HG03432 (cell line): ENCODE data around the gene SEMA5A.

Experiments
- ATAC-seq: cut with Tn5 transposase; IDR thresholded peaks from one replicate; pipeline ENCODE4 v1.9.1; 2021; ENCODE audit warnings: mild to moderate bottlenecking, moderate library complexity; ENCODE audit not compliant: unreplicated experiment

The SEMA5A gene

GRCh38 chr5:9515436-9515835, 30.4 kb downstream of the SEMA5A start:
- ATAC-seq, result no peak

GRCh38 chr5:9514968-9515367, 30.9 kb downstream of the SEMA5A start:
- no peak for ATAC-seq

- no peak for ATAC-seq
Observed at GRCh38 chr5:9513827-9514226, 32.0 kb downstream of the SEMA5A start.

GRCh38 chr5:9512457-9512856, 33.4 kb downstream of the SEMA5A start:
- no peak for ATAC-seq

GRCh38 chr5:9507974-9508373, 37.9 kb downstream of the SEMA5A start:
- ATAC-seq, result no peak

- no peak for ATAC-seq
Observed at GRCh38 chr5:9505225-9505624, 40.6 kb downstream of the SEMA5A start.

GRCh38 chr5:9502864-9503263, 43.0 kb downstream of the SEMA5A start:
- no peak for ATAC-seq

- no peak for ATAC-seq
Observed at GRCh38 chr5:9502050-9502834, 43.6 kb downstream of the SEMA5A start.

- ATAC-seq, result no peak
Observed at GRCh38 chr5:9500625-9501024, 45.2 kb downstream of the SEMA5A start.

- no peak for ATAC-seq
Observed at GRCh38 chr5:9500193-9500592, 45.7 kb downstream of the SEMA5A start.

- ATAC-seq, result peak; percentile 73
Observed at GRCh38 chr5:9499498-9499876, 46.4 kb downstream of the SEMA5A start.

GRCh38 chr5:9498541-9499497, 47.1 kb downstream of the SEMA5A start:
- peak; percentile 61 for ATAC-seq

- ATAC-seq, result no peak
Observed at GRCh38 chr5:9497347-9497746, 48.5 kb downstream of the SEMA5A start.

- no peak for ATAC-seq
Observed at GRCh38 chr5:9496801-9497200, 49.1 kb downstream of the SEMA5A start.

- no peak for ATAC-seq
Observed at GRCh38 chr5:9495121-9495520, 50.8 kb downstream of the SEMA5A start.

GRCh38 chr5:9494301-9494700, 51.6 kb downstream of the SEMA5A start:
- ATAC-seq, result no peak

- ATAC-seq, result no peak
Observed at GRCh38 chr5:9490494-9491097, 55.3 kb downstream of the SEMA5A start.

GRCh38 chr5:9483779-9484178, 62.1 kb downstream of the SEMA5A start:
- no peak for ATAC-seq

- ATAC-seq, result no peak
Observed at GRCh38 chr5:9483243-9483642, 62.6 kb downstream of the SEMA5A start.

- no peak for ATAC-seq
Observed at GRCh38 chr5:9482381-9482780, 63.5 kb downstream of the SEMA5A start.

- no peak for ATAC-seq
Observed at GRCh38 chr5:9480499-9480898, 65.4 kb downstream of the SEMA5A start.

- no peak for ATAC-seq
Observed at GRCh38 chr5:9479990-9480389, 65.9 kb downstream of the SEMA5A start.
